GM23338 (cell line): ENCODE data around the gene R3HDM2. TPM values are rescaled to one million over a fixed set of nuclear protein-coding genes. Genes with fewer than 3 reads are reported as not detected.
"Not testable (repeated sequence)": the region's sequence is repeated elsewhere in the genome, so short reads cannot be mapped to it uniquely, and the experiment has no call there.

ENCODE experiments used
- ATAC-seq: fragments of 200-7000 bp; cut with Tn5 transposase; 3 replicates; pipeline ENCODE4 v1.9.1; 2020
- DNase-seq: peaks from one replicate; pipeline ENCODE4 v3.0.0-alpha.2; 2015; ENCODE audit warnings: low spot score
- H2AFZ ChIP-seq: fragments of 200-600 bp; sonication (generic); 2 replicates; pipeline ENCODE4 v1.8.0; 2016; ENCODE audit warnings: antibody characterized with exemption, mild to moderate bottlenecking, moderate library complexity
- H3F3A ChIP-seq: fragments of 200-600 bp; sonication (generic); replicated peaks from 2 replicates; pipeline ENCODE4 v1.8.0; 2017; ENCODE audit warnings: antibody characterized with exemption, mixed run types, low read depth
- H3K27ac ChIP-seq: fragments of 200-600 bp; sonication (generic); 2 replicates; pipeline ENCODE4 v1.6.1; 2016; ENCODE audit warnings: low read depth
- H3K27me3 ChIP-seq: fragments of 200-600 bp; sonication (generic); 2 replicates; pipeline ENCODE4 v1.8.0; 2016; ENCODE audit warnings: mild to moderate bottlenecking, mixed run types, moderate library complexity; ENCODE audit not compliant: insufficient read depth
- H3K36me3 ChIP-seq: fragments of 200-600 bp; sonication (generic); 2 replicates; pipeline ENCODE4 v1.8.0; 2016; ENCODE audit warnings: mild to moderate bottlenecking; ENCODE audit not compliant: insufficient read depth
- H3K4me1 ChIP-seq: fragments of 200-600 bp; sonication (generic); 2 replicates; pipeline ENCODE4 v1.8.0; 2016; ENCODE audit warnings: mild to moderate bottlenecking, moderate library complexity; ENCODE audit not compliant: insufficient read depth
- H3K4me2 ChIP-seq: fragments of 200-600 bp; sonication (generic); 2 replicates; pipeline ENCODE4 v1.7.1; 2017; ENCODE audit warnings: mixed run types
- H3K4me3 ChIP-seq: fragments of 200-600 bp; sonication (generic); 2 replicates; pipeline ENCODE4 v1.6.1; 2016; ENCODE audit warnings: mixed run types
- H3K79me2 ChIP-seq: fragments of 200-600 bp; sonication (generic); replicated peaks from 2 replicates; pipeline ENCODE4 v1.8.0; 2017; ENCODE audit warnings: mild to moderate bottlenecking; ENCODE audit not compliant: insufficient read depth
- H3K9me2 ChIP-seq: fragments of 200-600 bp; sonication (generic); 2 replicates; pipeline ENCODE4 v1.8.0; 2017; ENCODE audit not compliant: insufficient read depth
- H4K20me1 ChIP-seq: fragments of 200-600 bp; sonication (generic); replicated peaks from 2 replicates; pipeline ENCODE4 v1.8.0; 2017; ENCODE audit warnings: mild to moderate bottlenecking; ENCODE audit not compliant: insufficient read depth
- H3K27ac Mint-ChIP-seq: 2 replicates; pipeline ENCODE4 v1.8.0; 2020; ENCODE audit warnings: inconsistent platforms, mild to moderate bottlenecking, moderate library complexity, mixed read lengths
- H3K27me3 Mint-ChIP-seq: 3 replicates; pipeline ENCODE4 v1.8.0; 2022; ENCODE audit warnings: low read depth, mild to moderate bottlenecking, moderate library complexity, mixed read lengths, inconsistent platforms; ENCODE audit not compliant: insufficient read depth, poor library complexity
- H3K36me3 Mint-ChIP-seq: 3 replicates; pipeline ENCODE4 v1.8.0; 2021; ENCODE audit warnings: low read depth, mild to moderate bottlenecking, inconsistent platforms, moderate library complexity, mixed read lengths
- H3K4me1 Mint-ChIP-seq: 3 replicates; pipeline ENCODE4 v1.8.0; 2020; ENCODE audit warnings: mild to moderate bottlenecking, inconsistent platforms, mixed read lengths
- H3K4me3 Mint-ChIP-seq: 3 replicates; pipeline ENCODE4 v1.8.0; 2021; ENCODE audit warnings: moderate library complexity, mild to moderate bottlenecking, inconsistent platforms, mixed read lengths
- H3K9me3 Mint-ChIP-seq: 3 replicates; pipeline ENCODE4 v1.8.0; 2020; ENCODE audit warnings: moderate library complexity, mild to moderate bottlenecking, inconsistent platforms, mixed read lengths
- CTCF ChIP-seq, 2 experiments: fragments of 200-600 bp in 1 of 2; sonication (generic) in 1 of 2; conservative IDR thresholded peaks; 2 replicates each; pipeline versions ENCODE4 v1.5.1 to v1.6.1; 2016 to 2017; ENCODE audit warnings: antibody characterized with exemption in 2 of 2, low read depth in 2 of 2, mild to moderate bottlenecking in 2 of 2, moderate library complexity in 1 of 2
- EZH2phosphoT487 ChIP-seq: fragments of 200-600 bp; sonication (generic); IDR thresholded peaks from one replicate; pipeline ENCODE4 v1.8.1; 2018; ENCODE audit warnings: antibody characterized with exemption; ENCODE audit not compliant: unreplicated experiment
- JUNB ChIP-seq: IDR thresholded peaks from one replicate; pipeline ENCODE4 v1.6.1; 2016; ENCODE audit warnings: antibody characterized with exemption; ENCODE audit not compliant: unreplicated experiment
- NANOG ChIP-seq: IDR thresholded peaks from 2 replicates; pipeline ENCODE4 v1.6.1; 2016; ENCODE audit warnings: antibody characterized with exemption, borderline replicate concordance
- POLR2AphosphoS5 ChIP-seq: IDR thresholded peaks from 2 replicates; pipeline ENCODE4 v1.6.1; 2016; ENCODE audit warnings: antibody characterized with exemption, low read depth
- STAT1 ChIP-seq: IDR thresholded peaks from one replicate; pipeline ENCODE4 v1.6.1; 2016; ENCODE audit warnings: antibody characterized with exemption; ENCODE audit not compliant: unreplicated experiment
- ZNF114 ChIP-seq: fragments of 250-450 bp; sonication (Bioruptor Pico); IDR thresholded peaks from 2 replicates; pipeline ENCODE4 v1.5.0; 2020; ENCODE audit warnings: mild to moderate bottlenecking, moderate library complexity
- ZNF331 ChIP-seq: fragments of 250-450 bp; sonication (Bioruptor Pico); IDR thresholded peaks from 2 replicates; pipeline ENCODE4 v1.5.0; 2020; ENCODE audit warnings: low read depth, mild to moderate bottlenecking, moderate library complexity
- polyA plus RNA-seq: library from polyadenylated mRNA; unstranded; fragments of >200 nt; fragmentation: Nextera tagmentation; extraction: Ambion mirVana; gene quantifications from 2 replicates; pipeline ENCODE4 v1.2.1, GENCODE V29; 2016
- total RNA-seq: library from RNA; depleted of rRNA; stranded (reverse); fragments of >200 nt; shearing (Covaris generic); gene quantifications from 2 replicates; pipeline ENCODE4 v1.2.3, GENCODE V29; 2014
- TF ChIP-seq, protein P1 (sequence below): IDR thresholded peaks from one replicate; pipeline ENCODE4 v1.6.1; 2018; ENCODE audit warnings: antibody characterized with exemption; ENCODE audit not compliant: unreplicated experiment

Gene R3HDM2
- total and polyA plus RNA-seq, 2 experiments from 2014 or later = 9.6 to 19.6 TPM

DNA sequence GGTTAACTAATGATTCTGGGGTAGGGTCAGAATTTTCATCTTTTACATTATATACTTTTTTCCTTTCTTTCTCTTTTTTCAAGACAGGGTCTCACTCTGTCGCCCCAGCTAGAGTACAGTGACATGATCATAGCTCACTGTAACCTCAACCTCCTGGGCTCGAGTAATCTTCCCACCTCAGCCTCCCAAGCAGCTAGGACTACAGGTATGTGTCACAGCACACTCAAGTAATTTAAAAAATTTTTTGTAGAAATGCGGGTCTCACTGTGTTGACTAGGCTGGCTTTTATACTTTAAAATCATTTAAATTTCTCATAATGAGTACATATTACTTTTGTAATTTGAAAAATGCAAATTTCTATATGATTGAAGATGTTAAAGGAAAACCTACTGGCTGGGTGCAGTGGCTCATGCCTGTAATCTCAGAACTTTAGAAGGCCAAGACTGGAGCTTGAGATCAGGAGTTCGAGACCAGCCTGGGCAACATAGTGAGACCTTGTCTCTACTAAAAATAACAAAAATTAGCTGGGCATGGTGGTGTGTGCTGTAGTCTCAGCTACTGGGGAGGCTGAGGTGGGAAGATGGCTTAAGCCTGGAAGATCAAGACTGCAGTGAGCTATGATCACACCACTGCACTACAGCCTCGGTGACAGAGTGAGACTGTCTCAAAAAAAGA lies 25.7 kb downstream of the R3HDM2 start:
- H3K4me3 Mint-ChIP-seq = no peak overlapping the region
- Histone ChIP-seq H2AFZ (no peak overlapping the region), H3K27ac (0 out of 2 replicates have a peak overlapping the region, but pooled peaks have one; percentile 14), H4K20me1 (no peaks in the 10 kb centered on the region), H3K9me2 (no peaks in the 10 kb centered on the region), H3K36me3 (no peaks in the 10 kb centered on the region), H3K27me3 (no peaks in the 10 kb centered on the region), H3K79me2 (0 out of 2 replicates have a peak, but pooled peaks cover 4% of the 10 kb centered on the region), H3K4me2 (no peak overlapping the region), H3K4me1 (peaks cover 3% of the 10 kb centered on the region; the same call in 1 of the 2 replicates), H3F3A (peaks cover 2% of the 10 kb centered on the region; the same call in 1 of the 2 replicates), H3K4me3 (no peak overlapping the region)
- peaks cover 9% of the 10 kb centered on the region; the same call in 1 of the 3 replicates for H3K4me1 Mint-ChIP-seq
- ATAC-seq (no peak), DNase-seq (no peak)
- no peaks in the 10 kb centered on the region for H3K9me3 Mint-ChIP-seq
- no peak overlapping the region for H3K27ac Mint-ChIP-seq
- TF ChIP-seq JUNB = no peak
- no peak for TF ChIP-seq CTCF (conservative IDR thresholded peaks at IDR 0.05; ENCODE audit: low read depth in 2 of 2)
- no peaks in the 10 kb centered on the region for H3K36me3 Mint-ChIP-seq
- H3K27me3 Mint-ChIP-seq = no peaks in the 10 kb centered on the region

DNA sequence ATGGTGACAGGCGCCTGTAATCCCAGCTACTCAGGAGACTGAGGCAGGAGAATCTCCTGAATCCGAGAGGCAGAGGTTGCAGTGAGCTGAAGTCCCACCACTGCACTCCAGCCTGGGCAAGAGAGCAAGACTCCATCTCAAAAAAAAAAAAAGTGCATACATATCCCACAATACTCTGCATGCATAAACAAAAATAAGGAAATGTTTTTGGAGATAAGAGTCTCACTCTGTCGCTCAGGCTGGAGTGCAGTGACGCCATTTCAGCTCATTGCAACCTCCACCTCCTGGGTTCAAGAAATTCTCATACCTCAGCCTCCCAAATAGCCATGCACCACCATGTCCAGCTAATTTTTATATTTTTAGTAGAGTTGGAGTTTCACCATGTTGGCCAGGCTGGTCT lies 28.7 kb downstream of the R3HDM2 start:
- not testable (repeated sequence) for H3K36me3 Mint-ChIP-seq

GRCh38 chr12:57401165-57401564 lies 29.7 kb downstream of the R3HDM2 start:
- no peak overlapping the region for H3K4me3 ChIP-seq
- H3K4me1 ChIP-seq = peaks cover 3% of the 10 kb centered on the region; the same call in 1 of the 2 replicates
- no peaks in the 10 kb centered on the region for H3K27me3 Mint-ChIP-seq
- no peaks in the 10 kb centered on the region for H4K20me1 ChIP-seq
- H3K27me3 ChIP-seq = no peaks in the 10 kb centered on the region
- H3K27ac ChIP-seq = 0 out of 2 replicates have a peak overlapping the region, but pooled peaks have one; percentile 0
- H3K36me3 ChIP-seq = no peaks in the 10 kb centered on the region
- H3K4me2 ChIP-seq = no peak overlapping the region
- ATAC-seq (peak; percentile 28; the same call in 2 of the 3 replicates), DNase-seq (no peak)
- H3K9me2 ChIP-seq = no peaks in the 10 kb centered on the region
- H2AFZ ChIP-seq = no peak overlapping the region
- H3K79me2 ChIP-seq = 0 out of 2 replicates have a peak, but pooled peaks cover 4% of the 10 kb centered on the region
- peaks cover 2% of the 10 kb centered on the region; the same call in 1 of the 2 replicates for H3F3A ChIP-seq
- no peak overlapping the region for H3K4me3 Mint-ChIP-seq
- H3K4me1 Mint-ChIP-seq = peaks cover 9% of the 10 kb centered on the region; the same call in 2 of the 3 replicates
- H3K9me3 Mint-ChIP-seq = no peaks in the 10 kb centered on the region
- H3K27ac Mint-ChIP-seq = peak overlapping the region; percentile 54; the same call in 1 of the 2 replicates
- H3K36me3 Mint-ChIP-seq = no peaks in the 10 kb centered on the region
- TF ChIP-seq POLR2AphosphoS5 = no peak
- no peak for TF ChIP-seq ZNF331 (CRISPR knock-in tag)
- TF ChIP-seq EZH2phosphoT487 = no peak
- TF ChIP-seq, protein P1, sequence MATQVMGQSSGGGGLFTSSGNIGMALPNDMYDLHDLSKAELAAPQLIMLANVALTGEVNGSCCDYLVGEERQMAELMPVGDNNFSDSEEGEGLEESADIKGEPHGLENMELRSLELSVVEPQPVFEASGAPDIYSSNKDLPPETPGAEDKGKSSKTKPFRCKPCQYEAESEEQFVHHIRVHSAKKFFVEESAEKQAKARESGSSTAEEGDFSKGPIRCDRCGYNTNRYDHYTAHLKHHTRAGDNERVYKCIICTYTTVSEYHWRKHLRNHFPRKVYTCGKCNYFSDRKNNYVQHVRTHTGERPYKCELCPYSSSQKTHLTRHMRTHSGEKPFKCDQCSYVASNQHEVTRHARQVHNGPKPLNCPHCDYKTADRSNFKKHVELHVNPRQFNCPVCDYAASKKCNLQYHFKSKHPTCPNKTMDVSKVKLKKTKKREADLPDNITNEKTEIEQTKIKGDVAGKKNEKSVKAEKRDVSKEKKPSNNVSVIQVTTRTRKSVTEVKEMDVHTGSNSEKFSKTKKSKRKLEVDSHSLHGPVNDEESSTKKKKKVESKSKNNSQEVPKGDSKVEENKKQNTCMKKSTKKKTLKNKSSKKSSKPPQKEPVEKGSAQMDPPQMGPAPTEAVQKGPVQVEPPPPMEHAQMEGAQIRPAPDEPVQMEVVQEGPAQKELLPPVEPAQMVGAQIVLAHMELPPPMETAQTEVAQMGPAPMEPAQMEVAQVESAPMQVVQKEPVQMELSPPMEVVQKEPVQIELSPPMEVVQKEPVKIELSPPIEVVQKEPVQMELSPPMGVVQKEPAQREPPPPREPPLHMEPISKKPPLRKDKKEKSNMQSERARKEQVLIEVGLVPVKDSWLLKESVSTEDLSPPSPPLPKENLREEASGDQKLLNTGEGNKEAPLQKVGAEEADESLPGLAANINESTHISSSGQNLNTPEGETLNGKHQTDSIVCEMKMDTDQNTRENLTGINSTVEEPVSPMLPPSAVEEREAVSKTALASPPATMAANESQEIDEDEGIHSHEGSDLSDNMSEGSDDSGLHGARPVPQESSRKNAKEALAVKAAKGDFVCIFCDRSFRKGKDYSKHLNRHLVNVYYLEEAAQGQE = no peak
- TF ChIP-seq ZNF114 (CRISPR knock-in tag) = no peak
- TF ChIP-seq STAT1 = no peak
- TF ChIP-seq CTCF (conservative IDR thresholded peaks at IDR 0.05; ENCODE audit: low read depth in 2 of 2) = no peak
- TF ChIP-seq NANOG = no peak

More for the DNA sequence above, 28.7 kb downstream of the R3HDM2 start:
- H4K20me1 ChIP-seq, H3K4me3 Mint-ChIP-seq, H3K9me3 Mint-ChIP-seq, H3K4me3 ChIP-seq, DNase-seq, H3K4me2 ChIP-seq, H3K9me2 ChIP-seq, H3K27me3 Mint-ChIP-seq, H3K4me1 ChIP-seq, H3F3A ChIP-seq, H3K4me1 Mint-ChIP-seq, H3K27ac ChIP-seq, H3K27ac Mint-ChIP-seq, H3K27me3 ChIP-seq, H3K36me3 ChIP-seq, H2AFZ ChIP-seq, H3K79me2 ChIP-seq, ATAC-seq: not testable (repeated sequence)
